Measurements from ENCODE around the gene ICAM1.

ICAM1 gene

GRCh38 chr19:10332158-10332964 is 61.4 kb downstream of the ICAM1 start:
- H3K79me2 ChIP-seq (ENCODE audit: control insufficient read depth, insufficient read depth, low read length, unreplicated experiment), result peaks cover 26% of the 10 kb centered on the region
- H3K27ac ChIP-seq (ENCODE audit: low read depth, low read length), result peak overlapping the region; percentile 95
- H2AFZ ChIP-seq (ENCODE audit: low read length, unreplicated experiment), result no peak overlapping the region

GRCh38 chr19:10332965-10333757 is 62.2 kb downstream of the ICAM1 start, which contains the start of gene RAVER1:
RAVER1 (minus strand) TSS chr19:10333529; CDS start chr19:10333507, 22 bp downstream.
- Histone ChIP-seq H3K4me1 (ENCODE audit: control insufficient read depth, insufficient read depth, low read length, unreplicated experiment) (no peaks in the 10 kb centered on the region), H3K27me3 (ENCODE audit: insufficient read depth, low read length) (no peaks in the 10 kb centered on the region), H3K4me3 (ENCODE audit: low read depth, low read length) (peak within 1 kb of the TSS; percentile 91), H3K79me2 (ENCODE audit: control insufficient read depth, insufficient read depth, low read length, unreplicated experiment) (peaks cover 26% of the 10 kb centered on the region), H2AFZ (ENCODE audit: low read length, unreplicated experiment) (peak within 1 kb of the TSS; percentile 71), H3K27ac (ENCODE audit: low read depth, low read length) (peak within 1 kb of the TSS; percentile 95), H3K36me3 (ENCODE audit: insufficient read depth, low read length) (no peaks in the 10 kb centered on the region)

More at GRCh38 chr19:10332158-10332964, 61.4 kb downstream of the ICAM1 start:
- Histone ChIP-seq H3K27me3 (ENCODE audit: insufficient read depth, low read length) (no peaks in the 10 kb centered on the region), H3K4me1 (ENCODE audit: control insufficient read depth, insufficient read depth, low read length, unreplicated experiment) (no peaks in the 10 kb centered on the region), H3K36me3 (ENCODE audit: insufficient read depth, low read length) (no peaks in the 10 kb centered on the region), H3K4me3 (ENCODE audit: low read depth, low read length) (peak overlapping the region; percentile 91)

- H3K4me3 ChIP-seq (ENCODE audit: low read depth, low read length), result peak overlapping the region; percentile 91
- peaks cover 25% of the 10 kb centered on the region for H3K79me2 ChIP-seq (ENCODE audit: control insufficient read depth, insufficient read depth, low read length, unreplicated experiment)
- no peaks in the 10 kb centered on the region for H3K36me3 ChIP-seq (ENCODE audit: insufficient read depth, low read length)
- H3K4me1 ChIP-seq (ENCODE audit: control insufficient read depth, insufficient read depth, low read length, unreplicated experiment), result no peaks in the 10 kb centered on the region
- no peaks in the 10 kb centered on the region for H3K27me3 ChIP-seq (ENCODE audit: insufficient read depth, low read length)
- H2AFZ ChIP-seq (ENCODE audit: low read length, unreplicated experiment), result peak overlapping the region; percentile 43
- no peak overlapping the region for H3K27ac ChIP-seq (ENCODE audit: low read depth, low read length)
These were observed 63.1 kb downstream of the ICAM1 start for GRCh38 chr19:10333758-10334587.

GRCh38 chr19:10334588-10335351 is 63.9 kb downstream of the ICAM1 start:
- H3K27ac ChIP-seq (ENCODE audit: low read depth, low read length), result no peak overlapping the region
- peak overlapping the region; percentile 91 for H3K4me3 ChIP-seq (ENCODE audit: low read depth, low read length)
- H3K36me3 ChIP-seq (ENCODE audit: insufficient read depth, low read length), result no peaks in the 10 kb centered on the region
- H3K27me3 ChIP-seq (ENCODE audit: insufficient read depth, low read length), result no peaks in the 10 kb centered on the region
- H3K79me2 ChIP-seq (ENCODE audit: control insufficient read depth, insufficient read depth, low read length, unreplicated experiment), result peaks cover 23% of the 10 kb centered on the region
- H2AFZ ChIP-seq (ENCODE audit: low read length, unreplicated experiment), result peak overlapping the region; percentile 43
- no peaks in the 10 kb centered on the region for H3K4me1 ChIP-seq (ENCODE audit: control insufficient read depth, insufficient read depth, low read length, unreplicated experiment)

GRCh38 chr19:10335352-10335985 is 64.5 kb downstream of the ICAM1 start:
- H3K27me3 ChIP-seq (ENCODE audit: insufficient read depth, low read length), result no peaks in the 10 kb centered on the region
- H3K36me3 ChIP-seq (ENCODE audit: insufficient read depth, low read length), result no peaks in the 10 kb centered on the region
- peaks cover 18% of the 10 kb centered on the region for H3K79me2 ChIP-seq (ENCODE audit: control insufficient read depth, insufficient read depth, low read length, unreplicated experiment)
- H3K4me1 ChIP-seq (ENCODE audit: control insufficient read depth, insufficient read depth, low read length, unreplicated experiment), result no peaks in the 10 kb centered on the region
- H2AFZ ChIP-seq (ENCODE audit: low read length, unreplicated experiment), result no peak overlapping the region
- H3K27ac ChIP-seq (ENCODE audit: low read depth, low read length), result no peak overlapping the region
- H3K4me3 ChIP-seq (ENCODE audit: low read depth, low read length), result 0 out of 2 replicates have a peak overlapping the region, but pooled peaks have one; percentile 91
